ENCODE measurements around the gene ATMIN. TPM values are rescaled to one million over a fixed set of nuclear protein-coding genes. Genes with fewer than 3 reads are reported as not detected.

The ATMIN gene
- total RNA-seq, 1 donor from 2014 or later = 43.2 TPM

GRCh38 chr16:81003064-81003463, 32.6 kb upstream of the ATMIN start:
- Mint-ChIP-seq H3K27me3 (ENCODE audit: low read depth) (no peaks in the 10 kb centered on the region), H3K4me1 (peaks cover 16% of the 10 kb centered on the region), H3K9me3 (peaks cover 6% of the 10 kb centered on the region), H3K4me3 (no peak overlapping the region), H3K27ac (no peak overlapping the region), H3K36me3 (no peaks in the 10 kb centered on the region)
- DNase-seq (ENCODE audit: low spot score in 2 of 2, unreplicated experiment in 2 of 2) = no peak
- no peak for TF ChIP-seq CTCF (IDR thresholded peaks at IDR 0.05; ENCODE audit: unreplicated experiment)

- H3K4me1 Mint-ChIP-seq = peaks cover 16% of the 10 kb centered on the region
- DNase-seq (ENCODE audit: low spot score in 2 of 2, unreplicated experiment in 2 of 2) = no peak
- no peak overlapping the region for H3K4me3 Mint-ChIP-seq
- TF ChIP-seq CTCF (IDR thresholded peaks at IDR 0.05; ENCODE audit: unreplicated experiment) = no peak
- no peaks in the 10 kb centered on the region for H3K27me3 Mint-ChIP-seq (ENCODE audit: low read depth)
- no peak overlapping the region for H3K27ac Mint-ChIP-seq
- peaks cover 3% of the 10 kb centered on the region for H3K9me3 Mint-ChIP-seq
- H3K36me3 Mint-ChIP-seq = no peaks in the 10 kb centered on the region
Observed at GRCh38 chr16:81003610-81004460, 31.8 kb upstream of the ATMIN start.

GRCh38 chr16:81004646-81005353, 30.8 kb upstream of the ATMIN start:
- Mint-ChIP-seq H3K4me1 (peaks cover 16% of the 10 kb centered on the region), H3K27ac (peak overlapping the region; percentile 40), H3K9me3 (no peaks in the 10 kb centered on the region), H3K4me3 (peak overlapping the region; percentile 55), H3K27me3 (ENCODE audit: low read depth) (no peaks in the 10 kb centered on the region), H3K36me3 (no peaks in the 10 kb centered on the region)
- TF ChIP-seq CTCF (IDR thresholded peaks at IDR 0.05; ENCODE audit: unreplicated experiment) = peak; percentile 83
- DNase-seq (ENCODE audit: low spot score in 2 of 2, unreplicated experiment in 2 of 2) = no peak

- Mint-ChIP-seq H3K4me3 (peak overlapping the region; percentile 96), H3K4me1 (peaks cover 16% of the 10 kb centered on the region), H3K27me3 (ENCODE audit: low read depth) (no peaks in the 10 kb centered on the region), H3K27ac (peak overlapping the region; percentile 96), H3K9me3 (no peaks in the 10 kb centered on the region), H3K36me3 (no peaks in the 10 kb centered on the region)
- DNase-seq (ENCODE audit: low spot score in 2 of 2, unreplicated experiment in 2 of 2) = no peak
- TF ChIP-seq CTCF (IDR thresholded peaks at IDR 0.05; ENCODE audit: unreplicated experiment) = no peak
Observed at GRCh38 chr16:81005610-81006161, 30.0 kb upstream of the ATMIN start.

GRCh38 chr16:81006211-81006812, 29.3 kb upstream of the ATMIN start:
- no peaks in the 10 kb centered on the region for H3K27me3 Mint-ChIP-seq (ENCODE audit: low read depth)
- no peak for DNase-seq (ENCODE audit: low spot score in 2 of 2, unreplicated experiment in 2 of 2)
- H3K4me3 Mint-ChIP-seq = peak overlapping the region; percentile 96
- peak overlapping the region; percentile 100 for H3K27ac Mint-ChIP-seq
- no peaks in the 10 kb centered on the region for H3K9me3 Mint-ChIP-seq
- peaks cover 16% of the 10 kb centered on the region for H3K4me1 Mint-ChIP-seq
- TF ChIP-seq CTCF (IDR thresholded peaks at IDR 0.05; ENCODE audit: unreplicated experiment) = no peak
- no peaks in the 10 kb centered on the region for H3K36me3 Mint-ChIP-seq
